IPS DF 4.7 (cell line): ENCODE measurements around the gene SHANK3.

Source experiments
- DNase-seq: peaks from one replicate; pipeline ENCODE4 v3.0.0-alpha.2; 2013; ENCODE audit warnings: low spot score; ENCODE audit errors: extremely low read depth

The SHANK3 gene

DNA sequence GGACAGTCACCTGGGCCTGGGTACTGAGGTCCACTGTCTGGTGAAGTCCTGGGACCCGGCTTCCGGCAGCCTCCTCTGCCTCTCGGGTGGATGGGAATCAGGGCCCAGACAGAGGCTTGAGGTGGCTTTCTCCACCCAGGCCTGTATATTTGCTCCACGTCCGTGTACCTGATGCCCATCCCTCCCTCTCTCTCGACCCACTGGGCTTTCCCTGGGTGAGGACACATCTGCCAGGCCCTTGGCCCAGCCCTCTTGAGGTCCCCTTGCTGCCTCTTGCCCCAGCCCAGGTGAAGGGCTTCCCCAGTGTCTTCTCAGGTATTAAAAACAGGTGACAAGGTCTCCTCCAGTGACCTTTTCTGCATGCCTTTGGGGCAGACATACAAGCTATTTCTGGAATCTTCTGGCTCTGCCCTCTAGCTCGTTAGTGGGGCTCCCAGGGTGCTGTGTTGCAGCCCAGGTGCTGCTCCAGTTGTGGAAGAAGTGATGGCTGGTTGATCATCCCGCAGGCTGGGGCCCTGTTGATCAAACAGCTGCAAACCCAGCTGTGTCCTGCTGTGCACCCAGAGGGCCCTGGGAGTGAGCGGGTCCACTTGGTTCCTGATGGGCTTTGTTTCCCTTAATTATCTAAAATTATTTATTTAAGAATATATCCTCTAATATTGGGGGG is 39.9 kb downstream of the SHANK3 start:
- no peak for DNase-seq

DNA sequence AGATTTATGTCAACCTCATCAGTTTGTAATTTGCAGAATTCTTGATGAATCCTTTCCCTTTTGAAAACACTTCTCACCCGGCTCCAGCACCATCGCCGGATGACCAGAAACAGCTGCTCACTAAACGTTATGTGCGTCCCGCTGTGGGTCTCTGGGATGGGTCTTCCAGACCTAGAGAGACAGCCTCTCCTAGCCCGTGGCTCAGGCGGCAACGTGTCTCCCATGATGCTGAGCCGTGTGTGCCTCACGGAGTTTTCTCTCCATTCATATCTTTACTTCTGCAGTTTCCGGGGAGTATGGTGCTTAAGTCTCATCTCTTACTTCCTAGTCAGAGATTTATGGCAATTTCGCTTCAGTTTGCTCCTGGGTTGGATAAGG is 40.4 kb downstream of the SHANK3 start:
- DNase-seq = no peak

DNA sequence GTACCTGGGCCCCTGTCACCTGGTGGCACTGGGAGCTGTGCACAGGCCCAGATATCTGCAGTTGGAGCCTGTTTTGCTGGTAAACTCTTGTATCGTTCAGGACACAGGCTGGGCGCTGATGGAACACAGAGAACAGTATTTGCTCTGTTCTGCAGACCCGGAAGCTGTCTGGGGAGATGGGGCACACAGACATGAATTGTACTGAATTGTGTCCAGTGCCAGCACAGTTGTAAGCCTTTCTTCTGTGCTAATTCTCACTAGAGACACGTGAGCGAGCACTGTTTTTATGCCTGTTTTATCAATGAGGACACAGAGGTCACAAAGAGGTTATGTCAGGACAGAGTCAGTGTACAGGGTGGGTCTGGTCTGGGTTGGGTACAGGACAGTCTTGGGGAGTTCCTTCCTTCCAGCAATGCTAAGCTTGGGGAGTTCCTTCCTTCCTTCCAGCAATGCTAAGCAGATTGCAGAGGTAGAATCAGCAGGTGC is 41.0 kb downstream of the SHANK3 start:
- DNase-seq = no peak

DNA sequence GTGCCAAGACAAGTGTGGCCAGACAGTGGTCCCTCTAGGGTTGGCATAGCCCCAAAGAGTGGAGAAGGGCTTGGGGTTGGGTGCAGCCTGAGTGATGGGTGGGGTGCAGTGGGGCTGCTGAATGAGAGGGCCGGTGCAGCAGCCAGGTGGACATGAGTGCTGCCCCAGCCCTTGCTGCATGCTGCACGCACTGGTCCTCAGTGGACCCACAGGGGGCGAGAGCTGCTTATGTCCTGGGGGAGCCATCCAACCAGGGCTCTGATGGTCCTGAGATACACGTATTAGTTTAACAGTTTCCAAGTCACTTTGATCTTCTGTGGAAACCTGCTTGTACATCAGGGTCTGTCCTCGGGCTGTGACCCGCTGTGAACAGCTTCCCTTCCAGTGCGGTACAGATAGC is 41.5 kb downstream of the SHANK3 start:
- DNase-seq = no peak

DNA sequence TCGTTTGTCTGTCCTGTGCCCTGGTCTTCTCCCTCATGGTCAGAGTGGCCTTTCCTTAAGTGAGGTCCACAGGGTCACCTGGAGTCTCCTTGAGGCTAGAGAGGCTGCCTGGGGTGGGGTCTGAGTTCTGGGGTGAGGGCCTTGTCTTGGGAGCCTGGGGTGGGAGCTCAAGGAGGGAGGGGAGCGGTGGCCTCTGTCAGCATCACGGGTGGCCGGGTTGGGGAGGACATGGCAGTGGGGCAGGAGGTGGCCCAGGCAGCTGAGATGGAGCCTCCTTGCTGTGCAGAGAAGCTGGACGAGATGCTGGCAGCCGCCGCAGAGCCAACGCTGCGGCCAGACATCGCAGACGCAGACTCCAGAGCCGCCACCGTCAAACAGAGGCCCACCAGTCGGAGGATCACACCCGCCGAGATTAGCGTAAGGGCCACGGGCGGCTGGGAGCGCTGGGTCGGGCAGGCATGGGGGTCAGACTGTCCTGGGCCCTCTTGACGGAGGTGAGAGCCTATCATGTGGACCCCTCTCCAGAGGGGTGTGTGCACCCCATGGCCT is 42.1 kb downstream of the SHANK3 start:
- no peak for DNase-seq

DNA sequence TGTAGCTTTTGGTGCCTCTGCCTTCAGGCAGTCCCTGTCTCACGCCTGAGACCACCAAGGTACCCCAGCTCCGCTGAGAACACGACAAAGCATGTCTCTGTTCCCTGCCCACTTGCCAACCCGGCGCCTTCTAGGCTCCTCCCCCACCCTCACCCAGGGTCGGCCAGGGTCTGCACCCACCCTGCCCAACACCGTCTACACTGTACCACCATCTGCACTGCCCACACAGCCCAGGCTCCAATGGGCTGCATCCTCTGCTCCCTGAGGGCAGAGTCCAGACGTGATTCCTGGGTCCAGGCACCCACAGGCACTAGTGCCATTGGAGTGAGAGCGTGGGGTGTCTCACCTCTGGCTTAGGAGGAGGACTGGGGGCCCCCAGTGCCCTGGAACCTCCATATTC is 42.6 kb downstream of the SHANK3 start:
- DNase-seq = no peak

DNA sequence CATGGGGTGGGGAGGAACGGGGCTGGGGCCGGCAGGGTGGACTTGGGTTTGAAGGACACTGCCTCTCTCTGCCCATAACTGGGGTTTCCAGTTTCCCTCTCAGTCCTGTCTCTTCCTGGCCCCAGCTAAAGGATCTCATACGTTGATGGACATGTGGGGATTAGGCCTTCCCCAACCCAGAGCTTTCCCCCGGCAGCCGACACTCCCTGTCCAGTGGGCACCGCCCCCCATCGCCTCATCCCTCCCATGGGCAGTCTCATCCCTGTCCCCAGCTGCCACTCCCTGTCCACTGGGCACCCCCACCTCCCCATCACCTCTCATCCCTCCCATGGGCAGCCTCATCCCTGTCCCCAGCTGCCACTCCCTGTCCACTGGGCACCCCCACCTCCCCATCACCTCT is 43.2 kb downstream of the SHANK3 start:
- DNase-seq = no peak

DNA sequence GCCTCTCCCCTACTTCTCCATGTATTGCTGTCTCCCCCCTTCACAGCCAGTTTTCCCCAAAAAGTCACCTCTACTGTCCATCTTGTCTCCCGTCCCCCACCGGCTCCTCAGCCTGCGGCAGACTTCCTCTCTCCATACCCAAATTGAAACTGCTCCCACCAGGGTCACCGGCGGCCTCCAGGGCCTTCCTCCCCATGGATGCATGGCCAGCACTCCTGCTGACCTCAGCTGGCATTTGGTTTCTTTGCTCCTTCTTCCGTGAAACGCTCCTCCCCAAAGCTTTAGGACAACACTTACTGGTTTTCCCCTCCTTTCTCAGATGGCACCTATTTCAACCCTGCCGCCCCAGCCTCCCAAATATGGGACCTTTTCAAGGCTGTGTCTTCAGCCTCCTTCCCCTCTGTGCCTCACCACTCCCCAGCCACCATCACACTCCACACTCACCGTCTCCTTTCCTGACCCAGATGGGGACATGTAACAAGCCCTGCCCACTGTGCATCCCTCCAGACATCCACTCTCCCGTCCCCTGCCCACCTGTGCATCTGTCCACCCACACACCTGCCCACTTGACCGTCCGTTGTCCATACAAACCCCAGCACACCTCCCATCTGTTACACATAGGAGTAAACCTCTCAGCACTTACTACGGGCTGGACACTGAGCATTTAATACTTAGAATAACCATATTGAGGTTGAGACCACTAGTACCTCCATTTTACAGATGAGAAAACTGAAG is 43.8 kb downstream of the SHANK3 start:
- DNase-seq = no peak

DNA sequence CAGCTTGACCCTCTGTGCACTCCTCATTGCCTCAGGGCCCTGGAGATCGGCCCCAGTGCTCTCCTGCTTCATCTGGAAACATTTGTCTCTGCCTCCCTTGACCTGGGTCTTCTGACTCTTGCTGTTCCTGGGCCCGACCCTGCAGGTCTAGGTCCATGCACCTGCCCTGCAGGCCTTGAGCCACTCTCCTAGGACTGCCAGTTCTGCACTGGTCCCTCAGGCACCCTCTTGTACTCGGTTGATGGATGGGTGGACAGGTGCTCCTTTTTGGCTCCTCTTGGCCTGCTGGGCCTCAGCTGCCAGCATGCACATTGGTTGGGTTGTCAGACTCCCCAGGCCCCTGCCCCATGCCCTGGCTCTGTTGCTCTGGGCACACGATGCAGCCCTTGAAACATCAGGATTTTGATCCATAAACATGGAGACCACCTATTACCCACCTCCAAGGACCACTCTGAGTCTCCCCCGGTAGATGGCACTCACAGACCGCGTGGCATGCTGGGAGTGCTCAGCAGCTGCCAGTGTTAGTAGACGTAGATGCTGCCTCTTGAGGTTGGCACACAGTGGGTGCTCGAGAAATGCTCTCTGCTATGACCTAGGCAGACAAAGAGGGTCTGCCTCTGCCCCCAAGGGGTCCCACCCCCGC is 45.2 kb downstream of the SHANK3 start:
- no peak for DNase-seq

DNA sequence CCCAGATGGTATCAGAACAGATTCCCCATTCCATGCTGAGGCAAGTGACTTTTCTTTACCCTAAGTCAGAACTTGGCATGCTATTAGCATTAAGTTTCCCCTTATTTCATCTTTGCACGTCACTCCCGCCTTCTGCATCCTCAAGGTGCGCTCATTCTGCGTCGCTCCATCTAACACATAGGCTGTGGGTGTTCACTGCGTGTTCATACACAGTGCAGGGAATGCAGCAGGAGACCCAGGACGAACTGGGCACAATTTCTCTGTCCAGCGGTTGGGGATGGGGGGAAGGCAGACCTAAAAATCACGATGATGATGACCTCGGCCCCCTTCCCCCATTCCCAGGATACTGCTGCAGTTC is 45.7 kb downstream of the SHANK3 start:
- no peak for DNase-seq

DNA sequence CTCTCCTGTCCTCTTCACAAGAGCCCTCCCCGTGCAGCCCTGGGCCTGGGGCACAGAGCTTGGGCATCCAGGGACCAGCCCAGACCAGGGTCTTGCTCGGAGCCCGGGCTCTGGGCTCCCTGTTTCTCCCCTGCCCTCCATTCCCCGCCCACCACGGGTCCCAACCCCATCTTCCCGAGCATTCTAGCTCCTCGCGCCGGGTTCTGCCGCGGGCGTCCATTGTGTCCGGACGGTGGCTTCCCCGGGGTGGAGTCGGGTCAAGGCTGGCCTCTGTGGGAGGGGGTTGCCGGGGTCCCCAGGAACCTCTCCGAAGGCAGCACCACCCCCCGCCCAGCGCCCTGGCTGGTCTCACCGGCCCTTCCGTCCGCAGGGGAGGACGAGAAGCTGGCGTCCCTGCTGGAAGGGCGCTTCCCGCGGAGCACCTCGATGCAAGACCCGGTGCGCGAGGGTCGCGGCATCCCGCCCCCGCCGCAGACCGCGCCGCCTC is 47.2 kb downstream of the SHANK3 start:
- no peak for DNase-seq

DNA sequence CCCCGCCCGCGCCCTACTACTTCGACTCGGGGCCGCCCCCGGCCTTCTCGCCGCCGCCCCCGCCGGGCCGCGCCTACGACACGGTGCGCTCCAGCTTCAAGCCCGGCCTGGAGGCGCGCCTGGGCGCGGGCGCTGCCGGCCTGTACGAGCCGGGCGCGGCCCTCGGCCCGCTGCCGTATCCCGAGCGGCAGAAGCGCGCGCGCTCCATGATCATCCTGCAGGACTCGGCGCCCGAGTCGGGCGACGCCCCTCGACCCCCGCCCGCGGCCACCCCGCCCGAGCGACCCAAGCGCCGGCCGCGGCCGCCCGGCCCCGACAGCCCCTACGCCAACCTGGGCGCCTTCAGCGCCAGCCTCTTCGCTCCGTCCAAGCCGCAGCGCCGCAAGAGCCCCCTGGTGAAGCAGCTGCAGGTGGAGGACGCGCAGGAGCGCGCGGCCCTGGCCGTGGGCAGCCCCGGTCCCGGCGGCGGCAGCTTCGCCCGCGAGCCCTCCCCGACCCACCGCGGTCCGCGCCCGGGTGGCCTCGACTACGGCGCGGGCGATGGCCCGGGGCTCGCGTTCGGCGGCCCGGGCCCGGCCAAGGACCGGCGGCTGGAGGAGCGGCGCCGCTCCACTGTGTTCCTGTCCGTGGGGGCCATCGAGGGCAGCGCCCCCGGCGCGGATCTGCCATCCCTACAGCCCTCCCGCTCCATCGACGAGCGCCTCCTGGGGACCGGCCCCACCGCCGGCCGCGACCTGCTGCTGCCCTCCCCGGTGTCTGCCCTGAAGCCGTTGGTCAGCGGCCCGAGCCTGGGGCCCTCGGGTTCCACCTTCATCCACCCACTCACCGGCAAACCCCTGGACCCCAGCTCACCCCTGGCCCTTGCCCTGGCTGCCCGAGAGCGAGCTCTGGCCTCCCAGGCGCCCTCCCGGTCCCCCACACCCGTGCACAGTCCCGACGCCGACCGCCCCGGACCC is 48.0 kb downstream of the SHANK3 start:
- DNase-seq = no peak

DNA sequence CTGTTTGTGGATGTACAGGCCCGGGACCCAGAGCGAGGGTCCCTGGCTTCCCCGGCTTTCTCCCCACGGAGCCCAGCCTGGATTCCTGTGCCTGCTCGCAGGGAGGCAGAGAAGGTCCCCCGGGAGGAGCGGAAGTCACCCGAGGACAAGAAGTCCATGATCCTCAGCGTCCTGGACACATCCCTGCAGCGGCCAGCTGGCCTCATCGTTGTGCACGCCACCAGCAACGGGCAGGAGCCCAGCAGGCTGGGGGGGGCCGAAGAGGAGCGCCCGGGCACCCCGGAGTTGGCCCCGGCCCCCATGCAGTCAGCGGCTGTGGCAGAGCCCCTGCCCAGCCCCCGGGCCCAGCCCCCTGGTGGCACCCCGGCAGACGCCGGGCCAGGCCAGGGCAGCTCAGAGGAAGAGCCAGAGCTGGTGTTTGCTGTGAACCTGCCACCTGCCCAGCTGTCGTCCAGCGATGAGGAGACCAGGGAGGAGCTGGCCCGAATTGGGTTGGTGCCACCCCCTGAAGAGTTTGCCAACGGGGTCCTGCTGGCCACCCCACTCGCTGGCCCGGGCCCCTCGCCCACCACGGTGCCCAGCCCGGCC is 48.7 kb downstream of the SHANK3 start:
- DNase-seq = no peak

DNA sequence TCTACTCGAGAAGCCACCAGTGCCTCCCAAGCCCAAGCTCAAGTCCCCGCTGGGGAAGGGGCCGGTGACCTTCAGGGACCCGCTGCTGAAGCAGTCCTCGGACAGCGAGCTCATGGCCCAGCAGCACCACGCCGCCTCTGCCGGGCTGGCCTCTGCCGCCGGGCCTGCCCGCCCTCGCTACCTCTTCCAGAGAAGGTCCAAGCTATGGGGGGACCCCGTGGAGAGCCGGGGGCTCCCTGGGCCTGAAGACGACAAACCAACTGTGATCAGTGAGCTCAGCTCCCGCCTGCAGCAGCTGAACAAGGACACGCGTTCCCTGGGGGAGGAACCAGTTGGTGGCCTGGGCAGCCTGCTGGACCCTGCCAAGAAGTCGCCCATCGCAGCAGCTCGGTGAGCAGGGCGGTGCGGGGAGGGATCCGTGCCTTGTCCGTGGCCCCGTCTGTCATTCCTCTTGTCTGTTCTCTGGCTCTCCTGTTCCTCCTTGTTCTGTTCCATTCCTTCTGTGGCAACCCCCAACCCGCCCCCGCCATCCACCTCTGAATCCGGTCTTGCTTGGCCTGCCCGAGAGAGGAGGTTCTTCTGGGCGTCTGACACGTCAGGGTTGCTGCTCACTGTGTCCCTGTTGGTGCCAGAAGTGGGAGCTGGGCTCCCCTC is 49.6 kb downstream of the SHANK3 start:
- no peak for DNase-seq
